Thoracic aorta (tissue), 2 donors: ENCODE data around the gene CORO1C. TPM values are rescaled to one million over a fixed set of nuclear protein-coding genes. Genes with fewer than 3 reads are reported as not detected.
A peak's percentile ranks its signal among the peaks of the same experiment; 100 is the strongest.
"Not testable (repeated sequence)": the region's sequence is repeated elsewhere in the genome, so short reads cannot be mapped to it uniquely, and the experiment has no call there.

ENCODE experiments used
- ATAC-seq: fragments of 150-250 bp; one replicate; pipeline ENCODE4 v1.8.0; 2017; ENCODE audit warnings: low read depth; ENCODE audit not compliant: insufficient number of reproducible peaks, low FRiP score
- DNase-seq: peaks from one replicate; pipeline ENCODE4 v3.0.0-alpha.2; 2020; ENCODE audit warnings: low spot score
- H3K27ac ChIP-seq, 2 donors: fragments of 200-600 bp; sonication (generic); 1 replicate in 1 of 2; 2 replicates in 1 of 2; pipeline ENCODE4 v1.5.1; 2016; ENCODE audit warnings: mild to moderate bottlenecking in 2 of 2, moderate library complexity in 2 of 2
- H3K27me3 ChIP-seq: fragments of 200-600 bp; sonication (generic); replicated peaks from 2 replicates; pipeline ENCODE4 v1.6.0; 2016; ENCODE audit warnings: mild to moderate bottlenecking; ENCODE audit not compliant: insufficient read depth
- H3K36me3 ChIP-seq: fragments of 200-600 bp; sonication (generic); one replicate; pipeline ENCODE4 v1.5.1; 2016
- H3K4me1 ChIP-seq, 2 donors: fragments of 200-600 bp; sonication (generic); 1 replicate in 1 of 2; 2 replicates in 1 of 2; pipeline versions ENCODE4 v1.5.1 to v1.6.0; 2016; ENCODE audit warnings: low read depth in 2 of 2, mild to moderate bottlenecking in 1 of 2; ENCODE audit not compliant: control insufficient read depth in 1 of 2
- H3K4me3 ChIP-seq: fragments of 200-600 bp; sonication (generic); 2 replicates; pipeline ENCODE4 v1.5.1; 2016; ENCODE audit warnings: mild to moderate bottlenecking
- H3K9me3 ChIP-seq: fragments of 200-600 bp; sonication (generic); 2 replicates; pipeline ENCODE4 v1.5.1; 2016
- CTCF ChIP-seq: fragments of 200-600 bp; sonication (generic); IDR thresholded peaks from one replicate; pipeline ENCODE4 v1.5.1; 2019; ENCODE audit warnings: antibody characterized with exemption
- total RNA-seq, 2 donors: library from RNA; depleted of rRNA; stranded (reverse); fragments of >200 nt; gene quantifications; one replicate each; pipeline versions ENCODE4 v1.1.0 to v1.2.3, GENCODE V29; 2016

CORO1C gene
- total RNA-seq, 2 donors from 2014 or later = 157 to 208 TPM

DNA sequence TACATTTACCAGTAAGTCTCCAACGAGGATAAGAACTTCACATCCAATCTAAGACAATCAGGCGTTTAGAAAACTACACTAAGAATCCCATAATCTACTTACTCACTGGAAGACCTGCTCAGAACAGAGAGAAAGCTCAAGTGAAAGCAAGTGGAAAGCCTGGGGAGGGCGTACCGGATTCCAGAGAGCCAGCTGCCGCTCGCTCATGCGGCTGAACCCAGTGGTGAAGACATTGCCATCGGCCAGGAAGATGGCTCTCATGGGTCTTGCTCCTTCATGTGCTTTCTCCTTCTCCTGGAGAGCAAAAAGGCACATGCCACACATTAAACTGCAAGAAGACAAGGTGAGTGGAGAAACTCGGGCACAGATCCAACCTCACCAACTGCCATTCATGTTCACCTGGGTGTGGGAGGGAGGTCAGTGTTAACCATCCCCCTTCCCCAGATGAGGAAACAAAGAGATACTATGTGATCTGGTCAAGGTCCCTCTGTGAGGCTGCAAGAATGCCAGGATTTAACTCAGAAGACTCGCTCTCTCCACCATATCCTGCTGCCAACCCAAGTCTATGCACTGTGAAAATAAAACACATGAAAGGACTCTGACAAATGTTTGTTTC is 74.1 kb downstream of the CORO1C start:
- no peak for DNase-seq
- Histone ChIP-seq H3K9me3 (no peaks in the 10 kb centered on the region), H3K4me1 (peaks cover 9 to 30% of the 10 kb centered on the region in 2 donors), H3K4me3 (no peak overlapping the region), H3K27ac (peak overlapping the region in 1 of 2 donors; percentile 21), H3K36me3 (peaks cover 22% of the 10 kb centered on the region), H3K27me3 (no peaks in the 10 kb centered on the region)
- TF ChIP-seq CTCF = no peak
- ATAC-seq = no peak

DNA sequence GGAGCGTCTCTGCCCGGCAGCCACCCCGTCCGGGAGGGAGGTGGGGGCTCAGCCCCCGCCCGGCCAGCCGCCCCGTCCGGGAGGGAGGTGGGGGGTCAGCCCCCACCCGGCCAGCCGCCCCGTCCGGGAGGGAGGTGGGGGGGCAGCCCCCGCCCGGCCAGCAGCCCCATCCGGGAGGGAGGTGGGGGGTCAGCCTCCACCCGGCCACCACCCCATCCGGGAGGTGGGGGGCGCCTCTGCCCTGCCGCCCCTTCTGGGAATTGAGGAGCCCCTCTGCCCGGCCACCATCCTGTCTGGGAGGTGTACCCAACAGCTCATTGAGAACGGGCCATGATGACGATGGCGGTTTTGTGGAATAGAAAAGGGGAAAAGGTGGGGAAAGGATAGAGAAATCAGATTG is 75.1 kb downstream of the CORO1C start:
- Histone ChIP-seq H3K4me1 (peaks cover 9 to 30% of the 10 kb centered on the region in 2 donors), H3K36me3 (peaks cover 32% of the 10 kb centered on the region)
- not testable (repeated sequence) for ATAC-seq, H3K27me3 ChIP-seq, DNase-seq, H3K4me3 ChIP-seq, H3K9me3 ChIP-seq, H3K27ac ChIP-seq

DNA sequence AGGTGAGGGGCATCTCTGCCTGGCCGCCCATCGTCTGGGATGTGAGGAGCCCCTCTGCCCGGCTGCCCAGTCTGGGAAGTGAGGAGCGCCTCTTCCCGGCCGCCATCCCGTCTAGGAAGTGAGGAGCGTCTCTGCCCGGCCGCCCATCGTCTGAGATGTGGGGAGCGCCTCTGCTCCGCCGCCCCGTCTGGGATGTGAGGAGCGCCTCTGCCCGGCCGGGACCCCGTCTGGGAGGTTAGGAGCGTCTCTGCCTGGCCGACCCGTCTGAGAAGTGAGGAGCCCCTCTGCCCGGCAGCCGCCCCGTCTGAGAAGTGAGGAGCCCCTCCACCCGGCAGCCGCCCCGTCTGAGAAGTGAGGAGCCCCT is 75.5 kb downstream of the CORO1C start:
- Histone ChIP-seq H3K4me1 (peaks cover 9 to 30% of the 10 kb centered on the region in 2 donors), H3K36me3 (peaks cover 35% of the 10 kb centered on the region)
- not testable (repeated sequence) for H3K27me3 ChIP-seq, ATAC-seq, H3K9me3 ChIP-seq, H3K27ac ChIP-seq, H3K4me3 ChIP-seq, DNase-seq

DNA sequence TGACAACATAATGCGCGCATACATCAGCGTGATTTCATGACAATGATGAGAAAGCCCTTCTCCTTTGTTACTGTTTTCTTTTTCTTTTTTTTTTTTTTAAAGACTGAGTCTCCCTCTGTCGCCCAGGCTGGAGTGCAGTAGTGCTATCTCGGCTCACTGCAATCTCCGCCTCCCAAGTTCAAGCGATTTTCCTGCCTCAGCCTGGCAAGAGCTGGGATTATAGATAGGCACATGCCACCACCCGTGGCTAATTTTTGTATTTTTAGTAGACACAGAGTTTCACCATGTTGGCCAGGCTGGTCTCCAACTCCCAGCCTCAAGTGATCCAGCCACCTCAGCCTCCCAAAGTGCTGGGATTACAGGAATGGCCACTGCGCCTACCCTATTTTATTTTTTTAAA is 76.7 kb downstream of the CORO1C start:
- H3K4me3 ChIP-seq, H3K9me3 ChIP-seq, ATAC-seq, H3K27me3 ChIP-seq, DNase-seq: not testable (repeated sequence)
- H3K27ac ChIP-seq = peak overlapping the region in 1 of 2 donors; percentile 20
- H3K4me1 ChIP-seq = peaks cover 8 to 30% of the 10 kb centered on the region in 2 donors
- peaks cover 38% of the 10 kb centered on the region for H3K36me3 ChIP-seq

DNA sequence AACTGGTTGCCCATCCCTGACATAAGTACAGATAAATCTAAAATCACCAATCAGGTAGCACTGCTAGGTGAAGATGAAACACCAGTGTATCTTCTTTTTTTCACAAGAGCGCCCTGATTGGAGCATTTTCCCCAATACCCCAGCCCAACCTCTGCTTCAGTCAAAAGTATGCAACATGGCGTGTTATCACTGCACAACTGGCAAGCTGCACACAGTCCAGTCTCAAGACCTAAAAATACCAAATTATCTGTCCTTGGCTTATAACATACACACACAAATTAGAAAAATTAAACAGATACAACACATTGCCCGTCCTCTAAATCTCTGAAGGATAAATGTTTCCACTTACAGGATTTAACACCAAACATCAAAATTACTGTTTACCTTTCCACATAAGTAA is 77.4 kb downstream of the CORO1C start:
- peak overlapping the region in 1 of 2 donors; percentile 7 for H3K27ac ChIP-seq
- no peaks in the 10 kb centered on the region for H3K9me3 ChIP-seq
- peaks cover 38% of the 10 kb centered on the region for H3K36me3 ChIP-seq
- H3K27me3 ChIP-seq = no peaks in the 10 kb centered on the region
- TF ChIP-seq CTCF = no peak
- ATAC-seq = no peak
- no peak overlapping the region for H3K4me3 ChIP-seq
- no peak for DNase-seq
- peaks cover 10 to 33% of the 10 kb centered on the region in 2 donors for H3K4me1 ChIP-seq

DNA sequence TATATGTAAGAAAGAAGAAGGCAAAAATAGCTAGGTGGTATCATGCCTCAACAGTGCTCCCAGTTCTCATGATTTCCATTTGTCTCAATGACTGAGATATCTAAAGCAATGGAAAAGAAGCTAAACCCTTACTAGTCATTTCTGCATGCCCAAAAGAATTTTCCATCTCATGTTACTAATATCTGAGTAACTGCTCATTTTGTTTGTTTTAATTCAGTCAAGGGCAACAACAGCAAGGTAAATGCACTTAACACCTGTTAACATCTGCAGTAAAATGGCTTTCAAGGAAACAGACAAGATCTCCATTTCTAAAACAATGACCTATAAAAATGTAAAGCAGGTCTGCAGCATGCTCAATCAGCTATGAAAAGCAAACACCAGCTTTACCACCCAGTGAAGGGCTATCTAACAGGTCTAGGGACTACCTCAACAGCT is 78.2 kb downstream of the CORO1C start:
- TF ChIP-seq CTCF = no peak
- H3K9me3 ChIP-seq = no peaks in the 10 kb centered on the region
- no peak overlapping the region for H3K4me3 ChIP-seq
- H3K27me3 ChIP-seq = no peaks in the 10 kb centered on the region
- peaks cover 10 to 29% of the 10 kb centered on the region in 2 donors for H3K4me1 ChIP-seq
- DNase-seq (no peak), ATAC-seq (no peak)
- H3K36me3 ChIP-seq = peaks cover 46% of the 10 kb centered on the region
- no peak overlapping the region for H3K27ac ChIP-seq

DNA sequence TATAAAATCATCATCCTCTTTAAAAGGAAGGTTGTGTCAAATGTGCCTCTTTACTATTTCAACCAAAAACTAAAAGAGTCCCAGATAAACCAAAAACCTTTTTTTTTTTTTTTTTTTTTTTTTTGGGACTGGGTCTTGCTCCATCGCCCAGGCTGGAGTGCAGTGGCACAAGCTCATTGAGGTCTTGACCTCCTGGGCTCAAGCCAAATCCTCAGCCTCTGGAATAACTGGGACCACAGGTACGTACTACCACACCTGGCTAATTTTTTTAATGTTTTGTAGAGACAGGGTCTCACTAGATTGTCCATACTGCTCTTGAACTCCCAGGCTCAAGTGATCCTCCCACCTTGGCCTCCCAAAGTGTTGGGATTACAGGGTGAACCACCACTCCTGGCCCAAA is 81.2 kb downstream of the CORO1C start:
- no peak for ATAC-seq

More for the DNA sequence above, 81.2 kb downstream of the CORO1C start:
- Histone ChIP-seq H3K27me3 (no peaks in the 10 kb centered on the region), H3K4me1 (peaks cover 19 to 44% of the 10 kb centered on the region in 2 donors), H3K9me3 (no peaks in the 10 kb centered on the region), H3K4me3 (no peak overlapping the region), H3K27ac (peak overlapping the region; percentile 34 to 36), H3K36me3 (peaks cover 47% of the 10 kb centered on the region)
- TF ChIP-seq CTCF = no peak
- no peak for DNase-seq
